ENCODE measurements around the gene WNT7A.

- TF ChIP-seq REST (IDR thresholded peaks at IDR 0.05; ENCODE audit: insufficient read depth in 1 of 2, low read depth in 2 of 2, low read length in 2 of 2): no peak
- no peak for TF ChIP-seq TAF1 (IDR thresholded peaks at IDR 0.05; ENCODE audit: borderline replicate concordance, insufficient read depth, low read length)
Measured at GRCh38 chr3:13865581-13865980, 14.3 kb downstream of the WNT7A start.

Data from PFSK-1 (cell line).